SU-DHL-6 (cell line): ENCODE data around the gene HIPK3.
"Not testable (repeated sequence)": the region's sequence is repeated elsewhere in the genome, so short reads cannot be mapped to it uniquely, and the experiment has no call there.

Experiments used
- H2AFZ ChIP-seq: fragments of 200-600 bp; sonication (generic); 2 replicates; pipeline ENCODE4 v1.6.1; 2014; ENCODE audit warnings: low read depth, mild to moderate bottlenecking, moderate library complexity, mixed read lengths, antibody characterized with exemption, low read length; ENCODE audit not compliant: severe bottlenecking
- H3F3A ChIP-seq: fragments of 200-600 bp; shearing (Covaris generic); 2 replicates; pipeline ENCODE4 v1.6.0; 2016; ENCODE audit warnings: antibody characterized with exemption, mild to moderate bottlenecking; ENCODE audit not compliant: insufficient read depth
- H3K27ac ChIP-seq: fragments of 200-600 bp; sonication (generic); 2 replicates; pipeline ENCODE4 v1.5.1; 2016; ENCODE audit warnings: low read depth, mild to moderate bottlenecking, low read length, moderate library complexity, mixed read lengths
- H3K27me3 ChIP-seq: fragments of 200-600 bp; sonication (generic), shearing (Covaris generic); 2 replicates; pipeline ENCODE4 v1.6.0; 2014; ENCODE audit warnings: mild to moderate bottlenecking, low read length
- H3K36me3 ChIP-seq: fragments of 200-600 bp; sonication (generic); 2 replicates; pipeline ENCODE4 v1.6.1; 2014; ENCODE audit warnings: mild to moderate bottlenecking, low read length, mixed read lengths
- H3K4me2 ChIP-seq: fragments of 300-600, 200-600 bp; shearing (Covaris generic), sonication (generic); 2 replicates; pipeline ENCODE4 v1.6.0; 2014; ENCODE audit warnings: low read length, low read depth, mild to moderate bottlenecking; ENCODE audit not compliant: poor library complexity, severe bottlenecking
- H3K4me3 ChIP-seq: fragments of 200-600 bp; sonication (generic); 2 replicates; pipeline ENCODE4 v1.5.1; 2014; ENCODE audit warnings: antibody characterized with exemption, low read length, mild to moderate bottlenecking, mixed read lengths; ENCODE audit not compliant: insufficient read depth, poor library complexity, severe bottlenecking
- H3K79me2 ChIP-seq: fragments of 200-600 bp; sonication (generic); 2 replicates; pipeline ENCODE4 v1.6.1; 2014; ENCODE audit warnings: mild to moderate bottlenecking, low read length, moderate library complexity; ENCODE audit not compliant: insufficient read depth
- H3K9ac ChIP-seq: fragments of 200-600 bp; sonication (generic); 2 replicates; pipeline ENCODE4 v1.7.0; 2014; ENCODE audit warnings: mild to moderate bottlenecking, low read length
- H3K9me2 ChIP-seq: fragments of 200-600 bp; sonication (generic); replicated peaks from 2 replicates; pipeline ENCODE4 v1.6.1; 2014; ENCODE audit warnings: low read length; ENCODE audit not compliant: insufficient read depth
- H3K9me3 ChIP-seq: fragments of 200-600 bp; sonication (generic); 2 replicates; pipeline ENCODE4 v1.6.1; 2014; ENCODE audit warnings: low read length, mixed read lengths; ENCODE audit not compliant: insufficient read depth
- H4K20me1 ChIP-seq: fragments of 200-600 bp; sonication (generic); 2 replicates; pipeline ENCODE4 v1.6.1; 2014; ENCODE audit warnings: low read depth, mild to moderate bottlenecking, antibody characterized with exemption, low read length, moderate library complexity, mixed read lengths
- EZH2phosphoT487 ChIP-seq: fragments of 200-600 bp; sonication (generic), shearing (Covaris generic); conservative IDR thresholded peaks from 2 replicates; pipeline ENCODE4 v1.6.1; 2018; ENCODE audit warnings: mild to moderate bottlenecking, antibody characterized with exemption, low read length, moderate library complexity, mixed read lengths
- TF ChIP-seq, protein P1 (sequence below): fragments of 200-600 bp; sonication (generic); IDR thresholded peaks from one replicate; pipeline ENCODE4 v1.5.1; 2017; ENCODE audit warnings: antibody characterized with exemption, mild to moderate bottlenecking, low read length, moderate library complexity; ENCODE audit not compliant: insufficient read depth, poor library complexity, severe bottlenecking

Gene HIPK3

DNA sequence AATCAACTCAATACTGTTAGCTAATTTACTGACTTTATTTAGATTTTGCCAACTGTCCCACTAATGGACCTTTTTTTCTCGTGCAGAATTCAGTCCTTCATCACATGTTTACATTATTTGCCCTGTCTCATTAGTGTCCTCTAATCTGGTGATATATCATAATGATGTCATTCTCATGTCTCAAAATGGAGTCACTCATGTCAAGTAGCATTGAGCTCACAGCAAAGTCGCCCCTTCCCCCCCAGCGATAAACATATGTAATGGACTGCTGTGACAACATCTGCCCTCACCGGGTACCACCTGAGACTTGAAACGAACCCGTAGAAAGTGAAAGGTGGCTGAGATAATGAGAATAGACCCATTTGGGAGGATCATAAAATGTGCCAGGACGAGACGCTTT is 37.6 kb downstream of the HIPK3 start:
- no peak overlapping the region for H3K9ac ChIP-seq
- H3K79me2 ChIP-seq, result no peaks in the 10 kb centered on the region
- no peak overlapping the region for H3K27ac ChIP-seq
- no peaks in the 10 kb centered on the region for H4K20me1 ChIP-seq
- TF ChIP-seq, protein P1, sequence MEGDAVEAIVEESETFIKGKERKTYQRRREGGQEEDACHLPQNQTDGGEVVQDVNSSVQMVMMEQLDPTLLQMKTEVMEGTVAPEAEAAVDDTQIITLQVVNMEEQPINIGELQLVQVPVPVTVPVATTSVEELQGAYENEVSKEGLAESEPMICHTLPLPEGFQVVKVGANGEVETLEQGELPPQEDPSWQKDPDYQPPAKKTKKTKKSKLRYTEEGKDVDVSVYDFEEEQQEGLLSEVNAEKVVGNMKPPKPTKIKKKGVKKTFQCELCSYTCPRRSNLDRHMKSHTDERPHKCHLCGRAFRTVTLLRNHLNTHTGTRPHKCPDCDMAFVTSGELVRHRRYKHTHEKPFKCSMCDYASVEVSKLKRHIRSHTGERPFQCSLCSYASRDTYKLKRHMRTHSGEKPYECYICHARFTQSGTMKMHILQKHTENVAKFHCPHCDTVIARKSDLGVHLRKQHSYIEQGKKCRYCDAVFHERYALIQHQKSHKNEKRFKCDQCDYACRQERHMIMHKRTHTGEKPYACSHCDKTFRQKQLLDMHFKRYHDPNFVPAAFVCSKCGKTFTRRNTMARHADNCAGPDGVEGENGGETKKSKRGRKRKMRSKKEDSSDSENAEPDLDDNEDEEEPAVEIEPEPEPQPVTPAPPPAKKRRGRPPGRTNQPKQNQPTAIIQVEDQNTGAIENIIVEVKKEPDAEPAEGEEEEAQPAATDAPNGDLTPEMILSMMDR, result no peak
- no peak for TF ChIP-seq EZH2phosphoT487
- no peak overlapping the region for H3K4me2 ChIP-seq
- H3K4me3 ChIP-seq, result no peak overlapping the region
- H3K9me3 ChIP-seq, result no peaks in the 10 kb centered on the region
- no peaks in the 10 kb centered on the region for H3K27me3 ChIP-seq
- H2AFZ ChIP-seq, result no peak overlapping the region
- H3F3A ChIP-seq, result no peaks in the 10 kb centered on the region
- H3K36me3 ChIP-seq, result no peaks in the 10 kb centered on the region
- no peaks in the 10 kb centered on the region for H3K9me2 ChIP-seq

DNA sequence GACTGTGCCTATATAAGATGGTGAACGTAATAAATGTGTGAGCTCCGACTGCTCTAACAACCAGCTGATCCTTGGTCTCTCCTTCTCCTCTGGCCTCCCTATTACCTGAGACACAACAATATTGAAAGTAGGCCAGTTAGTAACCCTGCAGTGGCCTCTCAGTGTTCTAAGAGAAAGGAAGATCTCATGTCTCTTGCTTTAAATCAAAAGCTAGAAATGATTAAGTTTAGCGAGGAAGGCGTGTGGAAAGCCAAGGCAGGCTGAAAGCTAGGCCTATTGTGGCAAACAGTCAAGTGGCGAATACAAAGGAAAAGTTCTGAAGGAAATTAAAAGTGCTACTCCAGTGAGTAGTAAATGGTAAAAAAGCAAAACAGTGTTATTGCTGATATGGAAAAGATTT is 39.5 kb downstream of the HIPK3 start:
- Histone ChIP-seq H3K4me2 (no peak overlapping the region), H2AFZ (no peak overlapping the region), H3K79me2 (no peaks in the 10 kb centered on the region), H3K27ac (no peak overlapping the region), H3K9me2 (no peaks in the 10 kb centered on the region), H4K20me1 (no peaks in the 10 kb centered on the region), H3K9me3 (no peaks in the 10 kb centered on the region), H3K4me3 (no peak overlapping the region), H3K9ac (no peak overlapping the region), H3K27me3 (no peaks in the 10 kb centered on the region), H3F3A (no peaks in the 10 kb centered on the region), H3K36me3 (no peaks in the 10 kb centered on the region)
- TF ChIP-seq, protein P1, result no peak
- TF ChIP-seq EZH2phosphoT487, result no peak

DNA sequence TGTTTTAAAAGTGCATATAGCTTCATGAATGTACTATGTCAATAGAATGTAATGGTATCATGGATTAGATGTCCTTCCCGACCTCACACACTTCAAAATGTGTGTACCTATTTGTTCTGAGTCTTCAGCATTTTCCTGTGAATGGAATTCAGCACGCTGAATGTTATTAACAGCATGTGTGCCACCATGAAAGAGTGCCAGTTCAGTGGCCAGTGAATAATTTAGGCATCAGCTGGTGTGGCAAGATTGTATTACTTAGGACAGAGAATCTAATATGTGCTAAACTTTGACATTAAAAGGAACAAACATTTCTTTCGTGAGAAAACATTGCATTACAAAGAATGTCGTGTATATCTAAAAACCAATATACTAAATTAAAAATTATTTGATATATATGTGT is 46.4 kb downstream of the HIPK3 start:
- H3K4me2 ChIP-seq, result no peak overlapping the region
- H3K27ac ChIP-seq, result no peak overlapping the region
- H3K9me3 ChIP-seq, result no peaks in the 10 kb centered on the region
- no peaks in the 10 kb centered on the region for H3K36me3 ChIP-seq
- H2AFZ ChIP-seq, result no peak overlapping the region
- TF ChIP-seq, protein P1, result no peak
- TF ChIP-seq EZH2phosphoT487, result no peak
- H3K27me3 ChIP-seq, result no peaks in the 10 kb centered on the region
- no peak overlapping the region for H3K9ac ChIP-seq
- no peaks in the 10 kb centered on the region for H3K79me2 ChIP-seq
- H3K9me2 ChIP-seq, result no peaks in the 10 kb centered on the region
- no peaks in the 10 kb centered on the region for H4K20me1 ChIP-seq
- no peak overlapping the region for H3K4me3 ChIP-seq
- H3F3A ChIP-seq, result no peaks in the 10 kb centered on the region

DNA sequence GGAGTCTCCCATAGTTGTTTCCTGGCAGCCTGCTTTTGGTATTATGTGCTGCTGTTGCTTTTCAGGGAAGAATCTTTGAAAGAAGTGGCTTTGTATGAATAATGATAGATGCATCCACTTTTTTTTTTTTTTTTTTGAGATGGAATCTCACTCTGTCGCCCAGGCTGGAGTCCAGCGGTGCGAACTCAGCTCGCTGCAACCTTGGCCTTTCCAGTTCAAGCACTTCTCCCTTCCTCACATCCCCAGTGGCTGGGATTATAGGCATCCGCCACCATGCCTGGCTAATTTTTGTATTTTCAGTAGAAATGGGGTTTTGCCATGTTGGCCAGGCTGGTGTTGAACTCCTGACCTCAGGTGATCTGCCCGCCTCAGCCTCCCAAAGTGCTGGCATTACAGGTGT is 49.6 kb downstream of the HIPK3 start:
- not testable (repeated sequence) for H3K9me2 ChIP-seq, H3K9me3 ChIP-seq, H3K36me3 ChIP-seq, H4K20me1 ChIP-seq, H3K4me2 ChIP-seq, H3K9ac ChIP-seq, H3K27me3 ChIP-seq, H2AFZ ChIP-seq, H3K27ac ChIP-seq, H3K4me3 ChIP-seq, H3K79me2 ChIP-seq, H3F3A ChIP-seq
